Sigmoid colon (tissue), 4 donors: ENCODE results near the gene INTS2.

Experiments used
- EP300 ChIP-seq, 4 donors: sonication (generic); formaldehyde crosslinking; IDR thresholded peaks; one replicate each; pipeline ENCODE4 v1.6.1; 2017; ENCODE audit warnings: antibody characterized with exemption in 4 of 4
- POLR2A ChIP-seq, 2 donors: fragments of 450-650 bp; IDR thresholded peaks; one replicate each; pipeline ENCODE4 v1.6.1; 2016; ENCODE audit warnings: antibody characterized with exemption in 2 of 2, mild to moderate bottlenecking in 2 of 2, moderate library complexity in 2 of 2
- POLR2AphosphoS5 ChIP-seq, 4 donors: sonication (generic); formaldehyde crosslinking; IDR thresholded peaks; one replicate each; pipeline ENCODE4 v1.6.1; 2017; ENCODE audit warnings: antibody characterized with exemption in 4 of 4
- TF ChIP-seq, protein P1 (sequence below), 4 experiments: fragments of 450-650 bp in 3 of 4; fragments of 200-600 bp in 1 of 4; IDR thresholded peaks; one replicate each; pipeline ENCODE4 v1.5.1; 2016 to 2019; ENCODE audit warnings: antibody characterized with exemption in 4 of 4, mild to moderate bottlenecking in 3 of 4, moderate library complexity in 2 of 4

DNA sequence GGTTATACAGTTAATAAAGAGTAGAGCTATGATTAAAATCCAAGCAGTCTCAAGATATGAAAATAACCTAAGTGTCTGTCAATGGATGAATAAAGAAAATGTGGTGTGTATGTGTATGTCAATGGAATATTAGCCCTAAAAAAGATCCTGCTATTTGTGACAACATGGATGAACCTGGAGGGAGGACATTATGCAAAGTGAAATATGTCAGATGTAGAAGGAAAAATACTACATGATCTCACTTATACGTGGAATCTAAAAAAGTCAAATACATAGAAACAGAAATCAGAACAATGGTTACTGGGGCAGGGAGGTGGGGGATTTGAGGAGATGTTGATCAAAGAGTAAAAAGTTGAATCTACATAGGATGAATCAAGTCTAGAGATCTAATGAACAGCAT is 84.9 kb downstream of the INTS2 start:
- TF ChIP-seq, protein P1, sequence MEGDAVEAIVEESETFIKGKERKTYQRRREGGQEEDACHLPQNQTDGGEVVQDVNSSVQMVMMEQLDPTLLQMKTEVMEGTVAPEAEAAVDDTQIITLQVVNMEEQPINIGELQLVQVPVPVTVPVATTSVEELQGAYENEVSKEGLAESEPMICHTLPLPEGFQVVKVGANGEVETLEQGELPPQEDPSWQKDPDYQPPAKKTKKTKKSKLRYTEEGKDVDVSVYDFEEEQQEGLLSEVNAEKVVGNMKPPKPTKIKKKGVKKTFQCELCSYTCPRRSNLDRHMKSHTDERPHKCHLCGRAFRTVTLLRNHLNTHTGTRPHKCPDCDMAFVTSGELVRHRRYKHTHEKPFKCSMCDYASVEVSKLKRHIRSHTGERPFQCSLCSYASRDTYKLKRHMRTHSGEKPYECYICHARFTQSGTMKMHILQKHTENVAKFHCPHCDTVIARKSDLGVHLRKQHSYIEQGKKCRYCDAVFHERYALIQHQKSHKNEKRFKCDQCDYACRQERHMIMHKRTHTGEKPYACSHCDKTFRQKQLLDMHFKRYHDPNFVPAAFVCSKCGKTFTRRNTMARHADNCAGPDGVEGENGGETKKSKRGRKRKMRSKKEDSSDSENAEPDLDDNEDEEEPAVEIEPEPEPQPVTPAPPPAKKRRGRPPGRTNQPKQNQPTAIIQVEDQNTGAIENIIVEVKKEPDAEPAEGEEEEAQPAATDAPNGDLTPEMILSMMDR (IDR thresholded peaks at IDR 0.05): no peak
- TF ChIP-seq EP300 (IDR thresholded peaks at IDR 0.05): no peak
- no peak for TF ChIP-seq POLR2A (IDR thresholded peaks at IDR 0.05)
- no peak for TF ChIP-seq POLR2AphosphoS5 (IDR thresholded peaks at IDR 0.05)
